WTC11 (cell line): ENCODE data around the gene ADGRL3.

ENCODE experiments used
- CREB1 ChIP-seq: sonication (generic); formaldehyde crosslinking; IDR thresholded peaks from 2 replicates; pipeline ENCODE4 v1.8.0; 2023; ENCODE audit warnings: mild to moderate bottlenecking, missing genetic modification reagents
- CREM ChIP-seq: sonication (generic); formaldehyde crosslinking; IDR thresholded peaks from 2 replicates; pipeline ENCODE4 v1.8.1; 2022; ENCODE audit warnings: mild to moderate bottlenecking, missing genetic modification reagents, moderate library complexity
- ESRRA ChIP-seq: sonication (generic); formaldehyde crosslinking; IDR thresholded peaks from 2 replicates; pipeline ENCODE4 v1.8.1; 2022; ENCODE audit warnings: mild to moderate bottlenecking, missing genetic modification reagents, borderline replicate concordance
- FOXJ3 ChIP-seq: sonication (generic); formaldehyde crosslinking; IDR thresholded peaks from 2 replicates; pipeline ENCODE4 v1.9.0; 2021; ENCODE audit warnings: missing genetic modification reagents, mild to moderate bottlenecking, borderline replicate concordance
- FOXP4 ChIP-seq: sonication (generic); formaldehyde crosslinking; IDR thresholded peaks from 2 replicates; pipeline ENCODE4 v1.8.0; 2022; ENCODE audit warnings: mild to moderate bottlenecking, missing genetic modification reagents
- OVOL2 ChIP-seq: fragments of 250-450 bp; sonication (Bioruptor Pico); IDR thresholded peaks from 2 replicates; pipeline ENCODE4 v1.9.0; 2021; ENCODE audit warnings: mild to moderate bottlenecking, borderline replicate concordance
- SMAD3 ChIP-seq: sonication (generic); formaldehyde crosslinking; IDR thresholded peaks from 2 replicates; pipeline ENCODE4 v1.8.0; 2022; ENCODE audit warnings: missing genetic modification reagents, mild to moderate bottlenecking, borderline replicate concordance
- SP1 ChIP-seq: sonication (generic); formaldehyde crosslinking; conservative IDR thresholded peaks from 2 replicates; pipeline ENCODE4 v1.8.1; 2022; ENCODE audit warnings: missing genetic modification reagents
- STAT6 ChIP-seq: sonication (generic); formaldehyde crosslinking; conservative IDR thresholded peaks from 2 replicates; pipeline ENCODE4 v1.8.1; 2023; ENCODE audit warnings: mild to moderate bottlenecking, low read depth, missing genetic modification reagents, moderate library complexity
- TCF7 ChIP-seq: sonication (generic); formaldehyde crosslinking; IDR thresholded peaks from 2 replicates; pipeline ENCODE4 v1.8.0; 2022; ENCODE audit warnings: mild to moderate bottlenecking, low read depth, missing genetic modification reagents, moderate library complexity
- USF2 ChIP-seq: sonication (generic); formaldehyde crosslinking; IDR thresholded peaks from 2 replicates; pipeline ENCODE4 v1.8.1; 2023; ENCODE audit warnings: mild to moderate bottlenecking, missing genetic modification reagents, moderate library complexity
- ZNF121 ChIP-seq: sonication (generic); formaldehyde crosslinking; IDR thresholded peaks from 2 replicates; pipeline ENCODE4 v1.8.0; 2023; ENCODE audit warnings: missing genetic modification reagents
- TF ChIP-seq, protein P1 (sequence below): sonication (generic); formaldehyde crosslinking; IDR thresholded peaks from 2 replicates; pipeline ENCODE4 v1.8.1; 2023; ENCODE audit warnings: mild to moderate bottlenecking, missing genetic modification reagents, borderline replicate concordance
- TF ChIP-seq, protein P2 (sequence below): fragments of 200-600 bp; IDR thresholded peaks from 2 replicates; pipeline ENCODE4 v1.8.0; 2022; ENCODE audit warnings: antibody characterized with exemption

DNA sequence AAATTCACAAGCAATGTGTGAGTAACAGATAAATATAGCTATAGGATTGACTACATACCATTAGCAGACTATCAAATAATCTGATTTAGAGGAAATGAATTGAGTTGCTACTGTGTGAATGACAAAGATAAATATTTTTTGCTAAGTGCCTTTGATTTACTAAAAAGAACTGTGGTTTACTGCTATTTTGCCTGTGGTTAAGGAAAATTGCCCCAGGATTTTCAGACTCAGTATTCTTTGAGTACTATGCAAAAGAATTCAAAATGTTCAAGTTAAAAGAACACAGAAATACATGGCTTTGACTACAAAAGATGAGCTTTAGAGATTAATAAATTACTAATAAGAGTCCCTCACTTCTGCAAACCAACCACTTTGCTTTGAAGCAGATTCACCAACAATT is 853.8 kb downstream of the ADGRL3 start:
- TF ChIP-seq, protein P1, sequence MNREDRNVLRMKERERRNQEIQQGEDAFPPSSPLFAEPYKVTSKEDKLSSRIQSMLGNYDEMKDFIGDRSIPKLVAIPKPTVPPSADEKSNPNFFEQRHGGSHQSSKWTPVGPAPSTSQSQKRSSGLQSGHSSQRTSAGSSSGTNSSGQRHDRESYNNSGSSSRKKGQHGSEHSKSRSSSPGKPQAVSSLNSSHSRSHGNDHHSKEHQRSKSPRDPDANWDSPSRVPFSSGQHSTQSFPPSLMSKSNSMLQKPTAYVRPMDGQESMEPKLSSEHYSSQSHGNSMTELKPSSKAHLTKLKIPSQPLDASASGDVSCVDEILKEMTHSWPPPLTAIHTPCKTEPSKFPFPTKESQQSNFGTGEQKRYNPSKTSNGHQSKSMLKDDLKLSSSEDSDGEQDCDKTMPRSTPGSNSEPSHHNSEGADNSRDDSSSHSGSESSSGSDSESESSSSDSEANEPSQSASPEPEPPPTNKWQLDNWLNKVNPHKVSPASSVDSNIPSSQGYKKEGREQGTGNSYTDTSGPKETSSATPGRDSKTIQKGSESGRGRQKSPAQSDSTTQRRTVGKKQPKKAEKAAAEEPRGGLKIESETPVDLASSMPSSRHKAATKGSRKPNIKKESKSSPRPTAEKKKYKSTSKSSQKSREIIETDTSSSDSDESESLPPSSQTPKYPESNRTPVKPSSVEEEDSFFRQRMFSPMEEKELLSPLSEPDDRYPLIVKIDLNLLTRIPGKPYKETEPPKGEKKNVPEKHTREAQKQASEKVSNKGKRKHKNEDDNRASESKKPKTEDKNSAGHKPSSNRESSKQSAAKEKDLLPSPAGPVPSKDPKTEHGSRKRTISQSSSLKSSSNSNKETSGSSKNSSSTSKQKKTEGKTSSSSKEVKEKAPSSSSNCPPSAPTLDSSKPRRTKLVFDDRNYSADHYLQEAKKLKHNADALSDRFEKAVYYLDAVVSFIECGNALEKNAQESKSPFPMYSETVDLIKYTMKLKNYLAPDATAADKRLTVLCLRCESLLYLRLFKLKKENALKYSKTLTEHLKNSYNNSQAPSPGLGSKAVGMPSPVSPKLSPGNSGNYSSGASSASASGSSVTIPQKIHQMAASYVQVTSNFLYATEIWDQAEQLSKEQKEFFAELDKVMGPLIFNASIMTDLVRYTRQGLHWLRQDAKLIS (CRISPR knock-in tag): no peak
- TF ChIP-seq STAT6 (CRISPR knock-in tag) (no peak), CREB1 (no peak), TCF7 (CRISPR knock-in tag) (no peak), FOXJ3 (no peak), SMAD3 (no peak), SP1 (CRISPR knock-in tag) (no peak), ZNF121 (CRISPR knock-in tag) (no peak), USF2 (no peak), FOXP4 (CRISPR knock-in tag) (no peak), CREM (CRISPR knock-in tag) (no peak), ESRRA (CRISPR knock-in tag) (no peak), OVOL2 (CRISPR knock-in tag) (no peak)
- TF ChIP-seq, protein P2, sequence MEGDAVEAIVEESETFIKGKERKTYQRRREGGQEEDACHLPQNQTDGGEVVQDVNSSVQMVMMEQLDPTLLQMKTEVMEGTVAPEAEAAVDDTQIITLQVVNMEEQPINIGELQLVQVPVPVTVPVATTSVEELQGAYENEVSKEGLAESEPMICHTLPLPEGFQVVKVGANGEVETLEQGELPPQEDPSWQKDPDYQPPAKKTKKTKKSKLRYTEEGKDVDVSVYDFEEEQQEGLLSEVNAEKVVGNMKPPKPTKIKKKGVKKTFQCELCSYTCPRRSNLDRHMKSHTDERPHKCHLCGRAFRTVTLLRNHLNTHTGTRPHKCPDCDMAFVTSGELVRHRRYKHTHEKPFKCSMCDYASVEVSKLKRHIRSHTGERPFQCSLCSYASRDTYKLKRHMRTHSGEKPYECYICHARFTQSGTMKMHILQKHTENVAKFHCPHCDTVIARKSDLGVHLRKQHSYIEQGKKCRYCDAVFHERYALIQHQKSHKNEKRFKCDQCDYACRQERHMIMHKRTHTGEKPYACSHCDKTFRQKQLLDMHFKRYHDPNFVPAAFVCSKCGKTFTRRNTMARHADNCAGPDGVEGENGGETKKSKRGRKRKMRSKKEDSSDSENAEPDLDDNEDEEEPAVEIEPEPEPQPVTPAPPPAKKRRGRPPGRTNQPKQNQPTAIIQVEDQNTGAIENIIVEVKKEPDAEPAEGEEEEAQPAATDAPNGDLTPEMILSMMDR: no peak
